Activated CD4-positive, alpha-beta T cell treated with anti-CD3 and anti-CD28 coated beads, Interleukin-2, amount 50 U/mL, for 16 hours (primary cell): ENCODE data around the gene TRAPPC10.

Experiments used
- DNase-seq: peaks from one replicate; pipeline ENCODE4 v3.0.0-alpha.2; 2020

TRAPPC10 gene

DNA sequence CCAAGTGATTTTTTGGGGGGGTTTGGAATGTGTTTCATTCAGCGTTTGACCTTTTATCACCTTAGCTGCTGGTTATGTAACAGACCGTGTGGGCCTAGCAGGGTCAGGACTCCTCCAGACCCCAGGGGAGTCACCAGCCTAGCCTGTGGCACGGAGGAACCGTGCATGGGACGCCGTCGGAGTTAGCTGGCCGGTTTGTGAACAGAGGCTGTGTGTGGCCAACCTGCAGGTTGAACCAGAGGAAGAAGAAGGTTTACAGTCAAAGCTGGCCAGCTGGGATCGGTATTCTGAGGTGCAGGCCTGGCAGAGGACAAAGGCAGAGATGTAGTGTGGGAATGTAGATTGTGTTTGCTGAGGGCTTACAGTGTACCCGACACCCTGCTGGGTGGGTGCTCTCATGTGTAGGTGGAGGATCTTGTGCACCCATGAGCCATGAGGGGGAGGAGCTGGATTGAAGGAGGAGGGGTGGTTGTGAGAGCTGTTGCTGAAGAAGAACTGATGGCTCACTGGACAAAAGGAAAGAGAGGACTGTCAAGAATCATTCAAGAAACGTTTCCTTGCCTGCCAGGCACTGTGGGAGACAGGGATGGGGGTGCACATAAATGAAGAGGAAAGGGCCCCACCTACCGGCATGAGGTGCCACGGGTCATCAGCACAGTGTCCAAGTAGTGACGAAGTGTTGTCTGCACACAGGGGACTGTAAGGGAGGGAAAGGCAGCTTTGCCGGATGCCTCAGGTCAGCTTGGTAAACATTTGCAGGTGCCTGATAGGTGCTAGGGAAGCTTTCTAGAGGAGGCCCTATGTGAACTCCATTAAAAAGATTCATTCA lies 55.1 kb downstream of the TRAPPC10 start:
- DNase-seq, result no peak

GRCh38 chr21:44070391-44070790 lies 58.3 kb downstream of the TRAPPC10 start:
- no peak for DNase-seq

GRCh38 chr21:44071359-44072104 lies 59.4 kb downstream of the TRAPPC10 start:
- DNase-seq, result no peak

GRCh38 chr21:44072111-44072510 lies 60.0 kb downstream of the TRAPPC10 start:
- DNase-seq, result no peak

DNA sequence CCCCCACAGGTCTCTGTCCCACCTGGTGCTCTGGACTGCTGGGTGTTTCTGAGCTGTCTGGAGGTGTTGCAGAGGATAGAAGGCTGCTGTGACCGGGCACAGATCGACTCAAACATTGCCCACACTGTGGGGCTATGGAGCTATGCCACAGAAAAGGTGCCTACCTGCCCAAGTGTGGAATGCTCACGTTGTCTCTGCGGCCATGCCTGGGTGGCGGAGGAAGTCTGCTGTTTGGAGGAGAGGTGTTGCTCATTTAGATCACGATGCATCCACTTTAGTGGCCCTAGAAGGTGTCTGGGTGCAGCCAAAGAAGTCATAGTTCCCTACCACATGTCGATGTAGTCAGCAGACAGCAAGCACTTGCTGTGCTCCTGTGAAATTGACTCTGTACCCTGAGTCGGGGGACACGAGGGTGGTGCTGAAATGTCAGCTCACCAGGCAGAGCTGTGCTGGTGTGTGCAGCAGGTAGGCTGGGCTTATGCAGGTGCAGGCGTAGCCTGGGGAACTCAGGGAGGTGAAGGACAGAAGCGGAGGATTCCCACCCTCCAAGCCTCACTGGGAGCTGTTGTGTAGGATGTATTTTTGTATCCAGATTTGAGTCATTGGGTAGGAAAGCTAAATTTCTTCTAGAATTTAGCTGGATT lies 62.3 kb downstream of the TRAPPC10 start:
- no peak for DNase-seq

DNA sequence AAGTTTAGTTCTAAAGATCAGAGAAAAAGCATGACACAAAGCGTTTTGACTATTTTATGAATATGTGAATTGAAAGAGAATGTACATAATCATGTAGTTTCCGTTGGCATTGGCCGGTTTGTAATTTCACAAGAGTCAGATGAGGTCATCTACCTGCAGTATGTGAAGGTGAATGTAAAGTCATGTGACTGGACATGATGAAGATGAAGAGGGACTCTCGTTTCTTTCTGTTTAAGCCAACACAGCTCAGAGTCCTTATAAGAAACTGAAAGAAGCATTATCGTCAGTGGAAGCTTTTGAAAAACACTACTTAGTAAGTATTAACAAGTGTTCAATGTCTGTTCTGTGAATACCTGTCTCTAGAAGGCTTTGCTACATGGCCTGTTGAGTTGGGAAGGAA lies 64.2 kb downstream of the TRAPPC10 start:
- DNase-seq, result no peak

DNA sequence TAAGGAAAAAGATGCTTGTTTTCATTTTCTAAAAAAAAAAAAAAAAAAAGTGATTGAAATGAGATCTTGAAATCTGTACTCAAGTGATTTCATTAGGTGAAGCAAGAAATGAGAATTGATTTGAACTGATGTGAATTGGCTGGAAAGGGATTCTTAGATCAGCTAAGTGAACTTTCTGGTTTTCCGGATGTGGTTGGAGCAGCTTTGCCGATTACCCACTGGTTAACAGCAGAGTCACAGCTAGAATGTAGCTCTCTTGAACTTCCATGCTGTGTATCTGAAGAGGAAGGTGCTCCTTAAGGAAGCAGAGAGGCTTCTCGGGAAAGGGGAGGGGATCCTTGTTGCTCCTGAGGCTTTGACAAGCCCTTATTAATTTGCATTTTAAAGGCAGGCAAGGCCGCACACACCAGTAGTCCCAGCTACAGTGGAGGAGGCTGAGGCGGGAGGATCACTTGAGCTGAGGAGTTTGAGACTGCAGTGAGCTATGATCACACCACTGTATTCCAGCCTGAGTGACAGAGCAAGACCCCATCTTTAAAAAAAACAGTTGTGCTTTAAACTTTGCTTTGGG lies 66.4 kb downstream of the TRAPPC10 start:
- peak; percentile 53 for DNase-seq

- DNase-seq, result no peak
Observed at GRCh38 chr21:44079446-44079845, 67.3 kb downstream of the TRAPPC10 start.

DNA sequence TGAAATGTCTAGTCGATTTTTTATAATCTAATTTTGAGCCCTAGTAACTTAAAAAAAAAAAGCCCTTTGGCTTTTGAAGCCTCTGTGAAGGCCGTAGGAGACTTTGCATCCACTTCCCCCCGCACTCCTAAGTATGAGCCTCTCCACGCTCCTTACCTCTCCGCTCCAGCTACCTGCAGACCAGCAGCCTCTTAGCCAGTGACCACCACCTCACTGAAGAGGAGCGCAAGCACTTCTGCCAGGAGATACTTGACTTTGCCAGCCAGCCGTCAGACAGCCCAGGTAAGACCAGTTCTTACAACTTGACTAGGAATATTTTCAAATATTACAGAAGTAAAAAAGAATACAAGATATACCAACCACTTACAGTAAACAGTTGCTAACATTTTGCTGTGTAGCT lies 67.7 kb downstream of the TRAPPC10 start:
- no peak for DNase-seq

GRCh38 chr21:44082648-44083440 lies 70.7 kb downstream of the TRAPPC10 start:
- no peak for DNase-seq

DNA sequence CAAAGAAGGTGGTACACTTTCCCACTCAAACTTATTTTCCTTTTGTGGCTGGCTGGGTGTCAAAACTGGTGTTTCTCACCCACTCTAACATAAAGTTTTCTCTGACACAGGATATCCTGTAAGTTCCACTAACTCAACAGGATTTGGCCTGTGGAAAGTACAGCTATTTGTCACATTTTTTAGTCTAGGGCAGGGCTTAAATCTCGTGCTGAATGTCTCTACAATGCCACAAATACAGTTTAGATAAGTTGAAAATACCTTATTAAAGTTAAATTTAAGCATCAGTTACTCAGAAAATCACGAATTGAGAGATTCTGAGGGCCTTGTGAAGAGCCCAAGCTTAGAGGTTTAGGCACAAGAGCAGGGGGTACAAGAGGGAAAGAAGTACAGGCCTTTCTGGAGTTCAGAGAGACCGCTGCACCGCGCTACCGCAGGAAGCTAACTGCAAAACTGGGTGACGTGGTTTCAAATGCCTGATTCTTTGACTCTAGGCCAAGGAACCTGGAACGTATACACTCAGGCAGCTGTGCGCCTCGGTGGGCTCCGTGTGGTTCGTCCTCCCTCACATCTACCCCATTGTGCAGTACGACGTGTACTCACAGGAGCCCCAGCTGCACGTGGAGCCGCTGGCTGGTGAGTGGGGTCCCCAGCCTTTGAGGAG lies 71.7 kb downstream of the TRAPPC10 start:
- peak; percentile 80 for DNase-seq

DNA sequence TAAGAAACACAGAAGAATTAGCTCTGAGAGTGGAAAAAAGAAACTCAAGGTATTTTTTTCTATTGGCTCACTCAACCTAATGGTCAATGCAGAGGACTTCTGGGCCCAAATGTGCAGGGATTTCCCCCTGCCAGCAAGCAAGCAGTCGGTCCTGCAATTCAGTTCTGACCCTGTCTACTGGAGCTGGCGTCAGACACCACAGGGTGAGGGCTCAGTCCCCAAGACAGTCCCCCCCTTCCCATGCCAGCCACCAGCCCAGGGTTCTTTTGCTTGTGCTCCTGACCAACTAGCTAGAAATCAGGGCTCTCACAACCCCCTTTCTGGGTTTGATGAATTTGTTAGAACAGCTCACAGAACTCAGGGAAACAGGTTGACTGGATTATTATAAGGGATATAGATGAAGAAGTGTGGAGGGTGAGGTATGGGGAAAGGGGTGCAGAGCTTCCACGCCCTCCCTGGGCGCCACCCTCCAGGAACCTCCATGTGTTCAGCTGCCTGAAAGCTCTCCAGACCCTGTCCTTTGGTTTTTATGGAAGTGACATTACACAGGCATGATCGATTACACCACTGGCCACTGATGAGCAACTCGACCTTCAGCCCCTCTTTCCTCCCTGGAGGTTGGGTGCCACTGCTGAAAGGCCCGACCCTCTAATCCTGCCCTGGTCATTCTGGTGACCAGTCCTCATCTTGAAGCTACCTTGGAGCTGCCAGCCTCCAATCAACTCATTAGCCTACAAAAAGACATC lies 72.6 kb downstream of the TRAPPC10 start:
- DNase-seq, result no peak

DNA sequence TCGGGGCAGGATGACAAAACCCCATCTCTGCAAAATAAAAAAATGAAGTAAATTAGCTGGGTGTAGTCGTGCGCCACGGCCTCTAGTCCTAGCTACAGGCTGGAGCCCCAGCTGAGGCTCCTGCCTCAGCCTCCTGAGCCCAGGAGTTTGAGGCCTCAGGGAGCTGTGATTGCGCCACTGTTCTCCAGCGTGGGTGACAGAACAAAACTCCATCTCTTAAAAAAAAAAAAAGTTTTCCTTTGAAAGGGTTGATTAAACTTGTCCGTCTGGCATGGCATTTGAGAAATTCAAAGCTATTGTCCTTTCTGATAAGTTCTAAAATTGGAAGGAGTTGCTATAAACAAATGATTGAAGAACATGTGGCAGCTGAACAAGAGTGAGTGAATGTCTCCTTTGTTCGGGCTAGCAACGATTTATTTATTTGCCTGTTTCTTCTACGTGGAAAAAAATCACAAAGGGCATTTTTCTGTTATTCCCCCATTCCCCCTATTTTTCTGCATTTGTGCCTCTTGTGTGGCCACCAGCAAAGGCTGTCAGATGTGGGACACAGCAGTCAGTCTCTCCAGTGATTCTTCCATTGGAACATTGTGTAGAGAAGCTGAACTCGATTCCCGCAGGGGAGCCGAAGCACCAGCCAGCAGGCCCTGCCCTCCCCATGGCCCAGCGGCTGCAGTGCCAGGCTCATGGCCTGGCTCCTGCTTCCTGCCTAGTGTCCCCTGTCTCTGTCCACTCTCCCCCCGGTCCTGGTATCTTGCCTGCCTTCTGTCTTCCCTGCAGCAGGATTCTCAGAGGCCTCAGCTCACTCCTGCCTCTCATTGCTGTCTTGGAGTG lies 73.6 kb downstream of the TRAPPC10 start:
- DNase-seq, result no peak

DNA sequence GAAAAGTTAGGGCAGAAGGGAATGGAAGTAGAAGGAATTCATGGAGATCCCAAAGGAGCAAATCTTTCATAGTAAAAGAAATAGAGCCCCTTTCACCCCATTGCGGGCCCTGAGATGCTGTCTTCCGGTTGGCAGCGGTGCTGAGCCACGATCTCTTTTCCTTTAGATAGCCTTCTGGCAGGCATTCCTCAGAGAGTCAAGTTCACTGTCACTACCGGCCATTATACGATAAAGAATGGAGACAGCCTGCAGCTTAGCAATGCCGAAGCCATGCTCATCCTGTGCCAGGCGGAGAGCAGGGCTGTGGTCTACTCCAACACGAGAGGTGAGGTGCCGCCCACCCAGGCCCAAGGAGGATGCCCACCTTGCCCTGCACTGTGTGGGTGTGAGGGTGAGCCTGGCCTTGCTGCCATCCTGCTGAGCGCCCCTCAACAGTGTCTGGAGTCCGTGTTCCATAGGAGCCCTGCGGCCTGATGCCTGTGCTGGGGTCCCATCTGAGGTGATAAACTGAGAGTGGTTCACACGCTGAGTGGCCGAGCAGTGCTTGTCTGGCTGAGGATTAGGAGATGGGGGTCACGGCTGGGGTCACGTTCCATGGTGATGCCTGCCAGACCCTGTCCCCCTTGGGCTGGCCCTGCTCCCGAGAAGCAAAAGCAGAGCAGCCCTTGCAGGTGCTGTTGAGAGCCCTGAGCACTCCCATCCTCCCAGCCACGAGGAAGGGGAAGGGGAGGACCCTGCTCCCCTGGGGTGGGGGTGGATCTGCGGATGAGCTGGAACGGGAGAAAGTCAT lies 74.7 kb downstream of the TRAPPC10 start:
- no peak for DNase-seq

GRCh38 chr21:44087426-44088400 lies 75.6 kb downstream of the TRAPPC10 start:
- DNase-seq, result no peak

GRCh38 chr21:44088401-44088780 lies 76.3 kb downstream of the TRAPPC10 start:
- DNase-seq, result no peak

GRCh38 chr21:44089001-44089911 lies 77.1 kb downstream of the TRAPPC10 start:
- DNase-seq, result peak; percentile 40
